ENCODE measurements around the gene CCR5AS.

Gene CCR5AS

DNA sequence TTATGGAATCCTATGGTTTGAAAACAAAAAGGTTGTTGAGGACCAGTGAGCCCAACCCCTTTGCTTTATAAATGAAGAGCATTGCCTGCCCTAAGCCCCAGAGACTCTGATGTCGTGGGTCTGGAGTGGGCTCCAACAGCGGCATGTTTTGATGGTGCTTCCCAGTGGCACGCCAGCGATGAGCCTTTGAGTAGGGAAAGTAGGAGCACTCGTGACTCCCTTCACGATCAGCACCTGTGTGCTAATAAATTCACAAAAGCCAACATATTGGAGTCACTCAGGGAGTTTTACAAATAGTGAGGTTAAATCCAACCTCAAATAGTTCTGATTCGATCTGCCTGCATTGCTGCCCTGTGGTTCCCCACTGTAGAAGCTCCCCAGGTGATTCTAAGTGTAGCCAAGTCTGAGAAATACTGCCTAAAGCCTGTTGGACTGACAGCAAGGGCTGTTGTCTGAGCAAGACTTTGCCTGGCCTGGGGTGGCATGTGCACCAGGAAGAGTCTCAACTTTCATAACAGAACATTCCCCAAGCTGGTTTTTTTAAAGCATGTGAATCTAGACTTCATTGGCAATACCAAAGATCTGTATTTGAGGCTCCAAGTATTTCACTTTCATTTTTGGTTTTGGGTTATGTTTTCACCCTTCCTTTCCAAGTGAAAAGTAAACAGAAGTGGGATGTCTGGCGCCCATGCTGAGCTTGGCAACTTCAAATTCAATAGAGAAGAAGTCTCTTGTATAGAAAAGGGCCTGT lies 26.2 kb downstream of the CCR5AS start:
- DNase-seq, result no peak

DNA sequence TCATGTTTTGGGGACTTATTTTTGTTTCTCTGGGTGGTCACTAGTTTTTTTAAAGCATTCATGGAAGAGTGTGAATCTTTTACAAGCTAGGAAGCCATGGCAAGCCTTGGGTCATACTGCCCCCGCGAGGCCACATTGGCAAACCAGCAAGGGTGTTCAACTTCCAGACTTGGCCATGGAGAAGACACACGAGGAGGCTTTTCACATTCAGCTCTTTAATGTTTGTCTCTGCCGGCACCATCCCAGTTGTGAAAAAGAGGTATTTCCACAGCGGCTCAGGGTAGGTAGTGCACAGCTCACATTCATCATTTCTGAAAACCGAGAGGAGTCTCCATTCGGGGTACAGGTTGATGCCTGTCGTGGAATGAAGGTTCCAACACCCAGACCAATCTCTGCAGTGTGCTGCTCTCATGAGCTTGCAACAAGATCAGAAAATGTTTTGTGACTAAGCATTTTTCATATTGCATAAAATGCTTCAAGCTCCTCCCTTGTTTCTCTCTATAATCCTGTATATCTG lies 28.4 kb downstream of the CCR5AS start:
- DNase-seq, result peak in 2 of 3 donors; percentile 44 to 59

DNA sequence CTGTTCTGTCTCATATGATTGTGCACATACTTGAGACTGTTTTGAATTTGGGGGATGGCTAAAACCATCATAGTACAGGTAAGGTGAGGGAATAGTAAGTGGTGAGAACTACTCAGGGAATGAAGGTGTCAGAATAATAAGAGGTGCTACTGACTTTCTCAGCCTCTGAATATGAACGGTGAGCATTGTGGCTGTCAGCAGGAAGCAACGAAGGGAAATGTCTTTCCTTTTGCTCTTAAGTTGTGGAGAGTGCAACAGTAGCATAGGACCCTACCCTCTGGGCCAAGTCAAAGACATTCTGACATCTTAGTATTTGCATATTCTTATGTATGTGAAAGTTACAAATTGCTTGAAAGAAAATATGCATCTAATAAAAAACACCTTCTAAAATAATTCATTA lies 31.1 kb downstream of the CCR5AS start:
- no peak for DNase-seq

DNA sequence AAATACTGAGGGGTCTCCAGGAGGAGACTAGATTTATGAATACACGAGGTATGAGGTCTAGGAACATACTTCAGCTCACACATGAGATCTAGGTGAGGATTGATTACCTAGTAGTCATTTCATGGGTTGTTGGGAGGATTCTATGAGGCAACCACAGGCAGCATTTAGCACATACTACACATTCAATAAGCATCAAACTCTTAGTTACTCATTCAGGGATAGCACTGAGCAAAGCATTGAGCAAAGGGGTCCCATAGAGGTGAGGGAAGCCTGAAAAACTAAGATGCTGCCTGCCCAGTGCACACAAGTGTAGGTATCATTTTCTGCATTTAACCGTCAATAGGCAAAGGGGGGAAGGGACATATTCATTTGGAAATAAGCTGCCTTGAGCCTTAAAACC lies 31.6 kb downstream of the CCR5AS start:
- no peak for DNase-seq

DNA sequence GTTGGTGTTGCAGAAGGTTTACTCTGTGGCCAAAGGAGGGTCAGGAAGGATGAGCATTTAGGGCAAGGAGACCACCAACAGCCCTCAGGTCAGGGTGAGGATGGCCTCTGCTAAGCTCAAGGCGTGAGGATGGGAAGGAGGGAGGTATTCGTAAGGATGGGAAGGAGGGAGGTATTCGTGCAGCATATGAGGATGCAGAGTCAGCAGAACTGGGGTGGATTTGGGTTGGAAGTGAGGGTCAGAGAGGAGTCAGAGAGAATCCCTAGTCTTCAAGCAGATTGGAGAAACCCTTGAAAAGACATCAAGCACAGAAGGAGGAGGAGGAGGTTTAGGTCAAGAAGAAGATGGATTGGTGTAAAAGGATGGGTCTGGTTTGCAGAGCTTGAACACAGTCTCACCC lies 32.1 kb downstream of the CCR5AS start:
- DNase-seq, result no peak

DNA sequence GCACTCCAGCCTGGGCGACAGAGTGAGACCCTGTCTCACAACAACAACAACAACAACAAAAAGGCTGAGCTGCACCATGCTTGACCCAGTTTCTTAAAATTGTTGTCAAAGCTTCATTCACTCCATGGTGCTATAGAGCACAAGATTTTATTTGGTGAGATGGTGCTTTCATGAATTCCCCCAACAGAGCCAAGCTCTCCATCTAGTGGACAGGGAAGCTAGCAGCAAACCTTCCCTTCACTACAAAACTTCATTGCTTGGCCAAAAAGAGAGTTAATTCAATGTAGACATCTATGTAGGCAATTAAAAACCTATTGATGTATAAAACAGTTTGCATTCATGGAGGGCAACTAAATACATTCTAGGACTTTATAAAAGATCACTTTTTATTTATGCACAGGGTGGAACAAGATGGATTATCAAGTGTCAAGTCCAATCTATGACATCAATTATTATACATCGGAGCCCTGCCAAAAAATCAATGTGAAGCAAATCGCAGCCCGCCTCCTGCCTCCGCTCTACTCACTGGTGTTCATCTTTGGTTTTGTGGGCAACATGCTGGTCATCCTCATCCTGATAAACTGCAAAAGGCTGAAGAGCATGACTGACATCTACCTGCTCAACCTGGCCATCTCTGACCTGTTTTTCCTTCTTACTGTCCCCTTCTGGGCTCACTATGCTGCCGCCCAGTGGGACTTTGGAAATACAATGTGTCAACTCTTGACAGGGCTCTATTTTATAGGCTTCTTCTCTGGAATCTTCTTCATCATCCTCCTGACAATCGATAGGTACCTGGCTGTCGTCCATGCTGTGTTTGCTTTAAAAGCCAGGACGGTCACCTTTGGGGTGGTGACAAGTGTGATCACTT lies 34.1 kb downstream of the CCR5AS start:
- no peak for DNase-seq

DNA sequence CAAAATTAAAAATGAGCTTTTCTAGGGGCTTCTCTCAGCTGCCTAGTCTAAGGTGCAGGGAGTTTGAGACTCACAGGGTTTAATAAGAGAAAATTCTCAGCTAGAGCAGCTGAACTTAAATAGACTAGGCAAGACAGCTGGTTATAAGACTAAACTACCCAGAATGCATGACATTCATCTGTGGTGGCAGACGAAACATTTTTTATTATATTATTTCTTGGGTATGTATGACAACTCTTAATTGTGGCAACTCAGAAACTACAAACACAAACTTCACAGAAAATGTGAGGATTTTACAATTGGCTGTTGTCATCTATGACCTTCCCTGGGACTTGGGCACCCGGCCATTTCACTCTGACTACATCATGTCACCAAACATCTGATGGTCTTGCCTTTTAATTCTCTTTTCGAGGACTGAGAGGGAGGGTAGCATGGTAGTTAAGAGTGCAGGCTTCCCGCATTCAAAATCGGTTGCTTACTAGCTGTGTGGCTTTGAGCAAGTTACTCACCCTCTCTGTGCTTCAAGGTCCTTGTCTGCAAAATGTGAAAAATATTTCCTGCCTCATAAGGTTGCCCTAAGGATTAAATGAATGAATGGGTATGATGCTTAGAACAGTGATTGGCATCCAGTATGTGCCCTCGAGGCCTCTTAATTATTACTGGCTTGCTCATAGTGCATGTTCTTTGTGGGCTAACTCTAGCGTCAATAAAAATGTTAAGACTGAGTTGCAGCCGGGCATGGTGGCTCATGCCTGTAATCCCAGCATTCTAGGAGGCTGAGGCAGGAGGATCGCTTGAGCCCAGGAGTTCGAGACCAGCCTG lies 35.1 kb downstream of the CCR5AS start:
- DNase-seq, result no peak

DNA sequence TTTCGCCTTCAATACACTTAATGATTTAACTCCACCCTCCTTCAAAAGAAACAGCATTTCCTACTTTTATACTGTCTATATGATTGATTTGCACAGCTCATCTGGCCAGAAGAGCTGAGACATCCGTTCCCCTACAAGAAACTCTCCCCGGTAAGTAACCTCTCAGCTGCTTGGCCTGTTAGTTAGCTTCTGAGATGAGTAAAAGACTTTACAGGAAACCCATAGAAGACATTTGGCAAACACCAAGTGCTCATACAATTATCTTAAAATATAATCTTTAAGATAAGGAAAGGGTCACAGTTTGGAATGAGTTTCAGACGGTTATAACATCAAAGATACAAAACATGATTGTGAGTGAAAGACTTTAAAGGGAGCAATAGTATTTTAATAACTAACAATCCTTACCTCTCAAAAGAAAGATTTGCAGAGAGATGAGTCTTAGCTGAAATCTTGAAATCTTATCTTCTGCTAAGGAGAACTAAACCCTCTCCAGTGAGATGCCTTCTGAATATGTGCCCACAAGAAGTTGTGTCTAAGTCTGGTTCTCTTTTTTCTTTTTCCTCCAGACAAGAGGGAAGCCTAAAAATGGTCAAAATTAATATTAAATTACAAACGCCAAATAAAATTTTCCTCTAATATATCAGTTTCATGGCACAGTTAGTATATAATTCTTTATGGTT lies 35.9 kb downstream of the CCR5AS start, which contains the start of gene CCR5:
Gene CCR5 (plus strand): TSS at position 108 of the 680 bp plus-strand sequence. CDS start 1,957 bp downstream, outside the sequence.
- no peak for DNase-seq

DNA sequence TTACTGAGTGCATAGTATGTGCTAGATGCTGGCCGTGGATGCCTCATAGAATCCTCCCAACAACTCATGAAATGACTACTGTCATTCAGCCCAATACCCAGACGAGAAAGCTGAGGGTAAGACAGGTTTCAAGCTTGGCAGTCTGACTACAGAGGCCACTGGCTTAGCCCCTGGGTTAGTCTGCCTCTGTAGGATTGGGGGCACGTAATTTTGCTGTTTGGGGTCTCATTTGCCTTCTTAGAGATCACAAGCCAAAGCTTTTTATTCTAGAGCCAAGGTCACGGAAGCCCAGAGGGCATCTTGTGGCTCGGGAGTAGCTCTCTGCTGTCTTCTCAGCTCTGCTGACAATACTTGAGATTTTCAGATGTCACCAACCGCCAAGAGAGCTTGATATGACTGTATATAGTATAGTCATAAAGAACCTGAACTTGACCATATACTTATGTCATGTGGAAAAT lies 37.2 kb downstream of the CCR5AS start:
- no peak for DNase-seq

DNA sequence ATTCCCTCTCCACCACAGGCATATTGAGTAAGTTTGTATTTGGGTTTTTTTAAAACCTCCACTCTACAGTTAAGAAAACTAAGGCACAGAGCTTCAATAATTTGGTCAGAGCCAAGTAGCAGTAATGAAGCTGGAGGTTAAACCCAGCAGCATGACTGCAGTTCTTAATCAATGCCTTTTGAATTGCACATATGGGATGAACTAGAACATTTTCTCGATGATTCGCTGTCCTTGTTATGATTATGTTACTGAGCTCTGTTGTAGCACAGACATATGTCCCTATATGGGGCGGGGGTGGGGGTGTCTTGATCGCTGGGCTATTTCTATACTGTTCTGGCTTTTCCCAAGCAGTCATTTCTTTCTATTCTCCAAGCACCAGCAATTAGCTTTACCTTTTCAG lies 37.7 kb downstream of the CCR5AS start:
- no peak for DNase-seq

DNA sequence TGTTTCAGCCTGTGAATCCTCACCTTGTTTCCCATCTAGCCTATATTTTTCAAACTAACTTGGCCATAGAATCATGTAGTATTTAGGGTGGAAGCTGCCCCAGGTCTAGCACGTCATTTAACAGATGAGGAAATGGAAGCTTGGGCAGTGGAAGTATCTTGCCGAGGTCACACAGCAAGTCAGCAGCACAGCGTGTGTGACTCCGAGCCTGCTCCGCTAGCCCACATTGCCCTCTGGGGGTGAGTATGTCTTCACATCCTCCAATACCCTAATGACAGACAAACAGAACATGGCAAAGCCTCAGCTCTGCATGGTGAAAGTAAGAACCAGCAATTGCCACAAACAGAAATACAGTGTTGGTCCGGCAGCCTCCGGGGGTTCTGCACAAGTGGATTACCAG lies 38.3 kb downstream of the CCR5AS start:
- peak in 2 of 3 donors; percentile 31 to 45 for DNase-seq

DNA sequence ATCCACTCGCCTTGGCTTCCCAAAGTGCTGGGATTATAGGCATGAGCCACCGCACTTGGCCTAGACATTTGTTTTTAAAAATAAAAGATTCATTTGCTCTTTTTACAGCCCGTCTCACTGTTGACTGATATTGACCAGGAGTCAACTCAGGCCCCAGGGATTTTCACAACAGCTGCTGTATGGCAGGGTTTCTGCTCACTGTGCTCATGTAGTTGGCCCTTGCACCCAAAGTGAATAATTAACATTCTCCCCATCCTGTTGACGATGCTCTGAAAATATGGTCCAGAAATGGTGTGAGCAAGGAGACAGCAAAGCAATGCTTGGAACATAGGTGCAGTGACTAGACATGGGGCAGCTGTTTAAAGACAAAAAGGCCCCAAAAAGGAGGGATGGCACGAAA lies 39.1 kb downstream of the CCR5AS start:
- no peak for DNase-seq

DNA sequence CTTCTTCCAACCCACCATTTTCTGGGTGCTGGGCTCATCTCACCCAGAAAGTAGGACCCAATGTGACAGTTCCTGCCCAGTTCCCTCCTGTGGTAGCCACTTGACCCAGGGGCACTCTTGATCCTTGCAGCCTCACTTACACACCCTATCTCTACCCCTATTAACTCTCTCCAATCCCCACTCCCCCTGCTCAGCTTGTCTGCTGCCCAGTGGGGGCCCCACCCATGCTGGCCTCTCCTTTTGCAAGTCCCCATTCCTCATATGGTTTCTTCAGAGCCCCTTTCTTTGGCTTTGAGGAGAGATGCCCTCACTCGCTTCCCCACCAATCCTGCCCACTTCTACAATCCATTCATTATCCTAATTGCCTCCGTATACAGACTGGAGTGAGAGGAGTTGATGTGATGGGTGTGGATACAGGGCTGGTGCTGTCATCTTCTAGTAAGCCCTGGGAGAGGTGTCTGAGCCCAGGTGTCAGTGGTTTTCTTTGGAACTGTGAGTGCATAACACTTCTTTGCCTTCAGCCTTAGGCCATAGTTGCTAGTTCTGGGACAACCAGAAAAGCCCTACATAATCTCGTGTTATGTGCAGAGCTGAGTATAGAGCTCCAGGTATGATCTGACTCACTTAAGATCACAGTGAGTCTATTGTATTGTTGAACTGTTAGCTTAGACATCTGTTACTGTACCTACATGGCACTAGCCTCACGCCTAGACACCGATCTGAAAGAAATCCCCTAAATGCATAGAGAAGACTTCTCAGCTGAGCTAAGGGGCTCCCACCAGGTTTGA lies 40.9 kb downstream of the CCR5AS start:
- DNase-seq, result no peak

DNA sequence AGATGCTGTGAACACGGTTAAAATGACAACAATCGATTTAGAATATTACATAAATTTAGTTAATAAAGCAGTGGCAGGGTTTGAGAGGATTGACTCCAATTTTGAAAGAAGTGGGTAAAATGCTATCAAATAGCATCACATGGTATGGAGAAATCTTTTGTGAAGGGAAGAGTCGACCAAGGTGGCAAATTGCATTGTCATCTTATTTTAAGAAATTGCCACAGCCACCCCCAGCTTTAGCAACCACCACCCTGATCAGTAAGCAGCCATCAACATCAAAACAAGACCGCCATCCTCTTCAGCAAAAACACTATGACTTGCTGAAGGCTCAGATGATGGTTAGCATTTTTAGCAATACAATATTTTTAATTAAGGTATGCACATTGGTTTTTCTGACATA lies 41.8 kb downstream of the CCR5AS start:
- no peak for DNase-seq

DNA sequence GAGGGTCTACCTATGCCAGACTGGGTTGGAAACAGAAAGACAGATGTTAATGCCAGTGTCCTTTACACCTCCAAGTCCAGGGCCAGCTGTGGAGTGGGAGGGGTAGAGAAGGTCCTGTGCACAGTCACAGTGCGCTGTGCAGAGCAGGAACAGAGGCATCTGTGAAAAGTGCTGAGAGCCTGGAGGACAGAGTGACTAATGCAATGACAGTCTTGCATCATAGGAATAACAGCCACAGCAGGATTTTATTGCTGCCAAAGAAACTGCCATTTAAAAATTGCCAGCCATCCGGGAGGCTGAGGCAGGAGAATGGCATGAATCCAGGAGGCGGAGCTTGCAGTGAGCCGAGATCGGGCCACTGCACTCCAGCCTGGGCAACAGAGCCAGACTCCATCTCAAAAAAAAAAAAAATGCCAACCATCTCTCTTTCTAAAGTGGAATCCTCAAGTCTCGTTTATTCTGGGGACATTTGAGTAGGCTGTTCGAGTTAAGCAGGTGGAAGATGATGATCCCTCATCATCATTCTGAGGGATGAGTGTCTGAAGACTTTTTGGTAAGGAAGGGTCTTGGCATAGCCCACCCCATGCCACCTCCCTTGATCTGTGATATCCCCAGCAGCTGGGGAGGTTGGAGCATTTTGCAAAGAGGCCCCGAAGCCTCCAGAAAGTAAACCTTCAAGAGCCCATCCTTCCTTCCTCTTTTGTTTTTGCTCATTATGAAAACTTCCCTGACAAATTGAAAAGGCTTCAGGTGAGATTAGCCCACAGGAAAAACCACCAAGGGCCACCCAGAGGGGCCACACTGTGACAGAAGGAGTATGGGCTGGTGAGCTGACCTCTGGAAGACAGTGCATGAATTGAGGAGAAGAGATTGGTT lies 45.2 kb downstream of the CCR5AS start:
- no peak for DNase-seq

DNA sequence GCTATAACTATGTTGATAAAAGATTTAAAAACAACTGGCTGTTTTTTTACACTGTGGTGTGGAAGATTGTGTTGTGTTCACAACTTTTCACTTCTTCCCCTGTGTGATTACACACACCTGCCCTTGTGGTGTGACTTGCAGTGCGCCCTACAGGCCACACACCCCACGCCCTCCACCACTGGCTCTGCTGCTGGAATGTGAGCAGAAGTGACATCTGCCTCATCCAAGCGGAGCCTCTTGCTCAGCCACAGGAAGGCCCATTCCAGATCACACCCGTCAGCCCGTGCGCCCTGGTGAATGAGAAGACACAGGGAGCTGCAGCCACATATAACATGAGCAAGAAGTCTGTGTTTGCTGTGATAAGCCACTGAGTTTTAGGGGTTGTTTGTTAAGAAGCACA lies 46.0 kb downstream of the CCR5AS start:
- DNase-seq, result no peak

DNA sequence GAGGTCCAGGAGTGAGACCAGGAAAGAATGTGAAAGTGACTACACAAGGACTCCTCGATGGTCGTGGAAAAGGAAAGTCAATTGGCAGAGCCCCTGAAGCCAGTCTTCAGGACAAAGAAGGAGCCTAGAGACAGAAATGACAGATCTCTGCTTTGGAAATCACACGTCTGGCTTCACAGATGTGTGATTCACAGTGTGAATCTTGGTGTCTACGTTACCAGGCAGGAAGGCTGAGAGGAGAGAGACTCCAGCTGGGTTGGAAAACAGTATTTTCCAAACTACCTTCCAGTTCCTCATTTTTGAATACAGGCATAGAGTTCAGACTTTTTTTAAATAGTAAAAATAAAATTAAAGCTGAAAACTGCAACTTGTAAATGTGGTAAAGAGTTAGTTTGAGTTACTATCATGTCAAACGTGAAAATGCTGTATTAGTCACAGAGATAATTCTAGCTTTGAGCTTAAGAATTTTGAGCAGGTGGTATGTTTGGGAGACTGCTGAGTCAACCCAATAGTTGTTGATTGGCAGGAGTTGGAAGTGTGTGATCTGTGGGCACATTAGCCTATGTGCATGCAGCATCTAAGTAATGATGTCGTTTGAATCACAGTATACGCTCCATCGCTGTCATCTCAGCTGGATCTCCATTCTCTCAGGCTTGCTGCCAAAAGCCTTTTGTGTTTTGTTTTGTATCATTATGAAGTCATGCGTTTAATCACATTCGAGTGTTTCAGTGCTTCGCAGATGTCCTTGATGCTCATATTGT lies 47.0 kb downstream of the CCR5AS start:
- DNase-seq, result peak; percentile 30 to 49 (median 42)

DNA sequence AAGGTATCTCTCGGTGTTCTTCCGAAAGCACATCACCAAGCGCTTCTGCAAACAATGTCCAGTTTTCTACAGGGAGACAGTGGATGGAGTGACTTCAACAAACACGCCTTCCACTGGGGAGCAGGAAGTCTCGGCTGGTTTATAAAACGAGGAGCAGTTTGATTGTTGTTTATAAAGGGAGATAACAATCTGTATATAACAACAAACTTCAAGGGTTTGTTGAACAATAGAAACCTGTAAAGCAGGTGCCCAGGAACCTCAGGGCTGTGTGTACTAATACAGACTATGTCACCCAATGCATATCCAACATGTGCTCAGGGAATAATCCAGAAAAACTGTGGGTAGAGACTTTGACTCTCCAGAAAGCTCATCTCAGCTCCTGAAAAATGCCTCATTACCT lies 48.4 kb downstream of the CCR5AS start:
- no peak for DNase-seq

DNA sequence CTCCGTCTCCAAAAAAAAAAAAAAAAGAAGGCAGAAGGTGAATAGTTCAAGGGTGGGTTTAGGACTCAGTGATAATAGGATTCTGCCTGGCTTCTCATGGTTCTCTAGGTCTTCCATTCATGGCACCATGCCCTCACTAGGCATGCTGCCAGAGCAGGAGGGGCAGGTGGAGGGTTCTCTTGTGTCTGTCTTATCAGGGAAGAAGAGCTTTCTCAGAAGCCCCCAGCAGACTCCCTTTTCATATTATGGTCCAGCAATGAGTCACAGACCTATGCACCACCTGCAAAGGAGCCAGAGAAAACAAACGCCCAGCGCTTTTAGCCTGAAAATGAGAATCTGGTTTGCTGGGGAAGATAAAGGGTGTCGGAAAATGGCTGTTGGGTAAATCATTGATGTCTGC lies 50.0 kb downstream of the CCR5AS start:
- no peak for DNase-seq

Data from muscle of back (tissue), 3 donors.